Mononuclear cell (primary cell): Measurements from ENCODE around the gene NADSYN1. TPM values are rescaled to one million over a fixed set of nuclear protein-coding genes. Genes with fewer than 3 reads are reported as not detected.

Experiments used
- H3K27me3 ChIP-seq: 2 replicates; pipeline ENCODE4 v1.6.0; 2011; ENCODE audit warnings: low read length, control low read depth; ENCODE audit not compliant: insufficient read depth
- H3K4me1 ChIP-seq: 2 replicates; pipeline ENCODE4 v1.5.1; 2011; ENCODE audit warnings: mild to moderate bottlenecking, low read length, control low read depth; ENCODE audit not compliant: insufficient read depth
- H3K4me3 ChIP-seq: 2 replicates; pipeline ENCODE4 v1.5.1; 2011; ENCODE audit warnings: mild to moderate bottlenecking, low read length, moderate library complexity
- H3K9me3 ChIP-seq: 2 replicates; pipeline ENCODE4 v1.5.1; 2011; ENCODE audit warnings: low read depth, mild to moderate bottlenecking, control low read depth, low read length
- total RNA-seq: library from RNA; depleted of rRNA; stranded (reverse); fragments of >200 nt; gene quantifications from one replicate; pipeline ENCODE4 v1.2.3, GENCODE V29; 2012

Gene NADSYN1
- total RNA-seq, 1 donor: 79.4 TPM

DNA sequence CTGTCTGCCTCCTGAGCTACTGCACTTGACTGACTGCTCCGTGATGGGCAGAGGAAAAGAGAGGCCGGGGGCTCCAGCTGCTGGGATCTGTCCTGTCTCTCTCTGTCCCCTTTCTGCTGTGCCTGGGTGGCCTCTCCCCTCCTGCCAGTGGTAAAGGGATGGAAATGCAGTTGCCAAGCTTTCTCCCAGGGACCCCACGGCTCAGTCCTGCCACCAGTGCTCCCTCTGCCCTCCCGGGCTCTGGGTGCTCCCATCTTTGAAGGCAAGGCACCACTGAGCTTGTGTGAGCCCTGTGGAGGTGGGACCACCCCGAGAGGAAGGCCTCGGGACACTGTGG lies 32.0 kb downstream of the NADSYN1 start:
- no peak overlapping the region for H3K4me3 ChIP-seq
- no peaks in the 10 kb centered on the region for H3K9me3 ChIP-seq
- no peaks in the 10 kb centered on the region for H3K27me3 ChIP-seq
- no peaks in the 10 kb centered on the region for H3K4me1 ChIP-seq

DNA sequence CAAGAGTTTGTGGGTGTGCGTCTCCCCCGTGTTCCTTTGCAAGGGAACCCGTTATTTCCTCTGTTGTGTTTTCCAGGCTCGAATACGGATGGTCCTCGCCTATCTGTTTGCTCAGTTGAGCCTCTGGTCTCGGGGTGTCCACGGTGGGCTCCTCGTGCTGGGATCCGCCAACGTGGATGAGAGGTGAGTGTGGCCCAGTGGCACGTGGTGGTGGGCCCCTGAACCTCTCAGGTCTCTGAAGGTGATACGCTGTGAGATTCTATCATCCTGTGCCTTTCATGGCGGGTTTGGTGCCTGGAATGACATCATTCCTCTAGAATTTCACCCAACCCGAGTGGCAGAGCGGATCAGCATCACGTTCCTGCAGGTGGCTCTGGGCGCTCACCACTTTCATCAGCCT lies 32.5 kb downstream of the NADSYN1 start:
- Histone ChIP-seq H3K9me3 (no peaks in the 10 kb centered on the region), H3K4me1 (no peaks in the 10 kb centered on the region), H3K27me3 (no peaks in the 10 kb centered on the region), H3K4me3 (no peak overlapping the region)

DNA sequence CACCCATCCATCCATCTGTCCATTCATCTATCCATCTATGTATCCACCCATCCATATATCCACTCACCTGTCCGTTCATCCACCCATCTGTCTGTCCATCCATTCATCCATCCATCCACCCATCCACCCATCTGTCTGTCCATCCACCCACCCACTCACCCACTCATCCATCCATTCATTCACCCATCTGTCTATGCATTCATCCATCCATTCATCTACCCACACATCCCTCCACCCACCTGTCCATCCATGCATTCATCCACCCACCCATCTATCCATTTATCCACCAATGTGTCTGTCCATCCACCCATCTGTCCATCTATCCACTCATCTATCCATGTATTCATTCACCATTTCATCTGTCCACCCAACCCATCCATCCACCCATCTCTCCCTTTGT lies 33.3 kb downstream of the NADSYN1 start:
- H3K9me3 ChIP-seq: no peaks in the 10 kb centered on the region
- no peaks in the 10 kb centered on the region for H3K27me3 ChIP-seq
- H3K4me1 ChIP-seq: no peaks in the 10 kb centered on the region
- H3K4me3 ChIP-seq: no peak overlapping the region

DNA sequence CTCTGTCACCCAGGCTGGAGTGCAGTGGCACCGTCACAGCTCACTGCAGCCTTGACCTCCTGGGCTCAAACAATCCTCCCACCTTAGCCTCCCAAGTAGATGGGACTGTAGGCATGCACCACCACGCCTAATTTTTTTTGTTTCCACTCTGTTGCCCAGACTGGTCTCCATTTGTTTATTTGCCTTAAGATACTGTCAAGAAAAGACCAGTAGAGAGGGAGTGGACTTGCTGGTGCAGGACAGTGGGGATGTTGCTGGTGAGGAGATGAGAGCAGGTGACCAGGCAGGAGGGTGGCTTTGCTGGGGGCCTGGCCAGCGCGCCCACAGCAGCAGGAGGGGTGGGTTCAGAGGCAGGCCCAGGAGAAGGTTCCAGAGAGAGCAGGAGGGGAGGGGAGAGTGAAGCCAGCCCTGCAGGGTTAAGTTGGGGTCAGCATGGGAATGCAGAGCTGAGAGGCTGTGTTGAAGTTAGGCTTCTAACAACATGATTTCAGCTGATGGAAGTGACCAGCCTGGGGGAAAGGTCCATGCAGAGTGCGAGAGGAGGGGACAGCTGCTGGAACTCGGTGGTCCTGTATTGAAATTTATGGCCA lies 35.8 kb downstream of the NADSYN1 start:
- H3K9me3 ChIP-seq: no peaks in the 10 kb centered on the region
- no peaks in the 10 kb centered on the region for H3K4me1 ChIP-seq

DNA sequence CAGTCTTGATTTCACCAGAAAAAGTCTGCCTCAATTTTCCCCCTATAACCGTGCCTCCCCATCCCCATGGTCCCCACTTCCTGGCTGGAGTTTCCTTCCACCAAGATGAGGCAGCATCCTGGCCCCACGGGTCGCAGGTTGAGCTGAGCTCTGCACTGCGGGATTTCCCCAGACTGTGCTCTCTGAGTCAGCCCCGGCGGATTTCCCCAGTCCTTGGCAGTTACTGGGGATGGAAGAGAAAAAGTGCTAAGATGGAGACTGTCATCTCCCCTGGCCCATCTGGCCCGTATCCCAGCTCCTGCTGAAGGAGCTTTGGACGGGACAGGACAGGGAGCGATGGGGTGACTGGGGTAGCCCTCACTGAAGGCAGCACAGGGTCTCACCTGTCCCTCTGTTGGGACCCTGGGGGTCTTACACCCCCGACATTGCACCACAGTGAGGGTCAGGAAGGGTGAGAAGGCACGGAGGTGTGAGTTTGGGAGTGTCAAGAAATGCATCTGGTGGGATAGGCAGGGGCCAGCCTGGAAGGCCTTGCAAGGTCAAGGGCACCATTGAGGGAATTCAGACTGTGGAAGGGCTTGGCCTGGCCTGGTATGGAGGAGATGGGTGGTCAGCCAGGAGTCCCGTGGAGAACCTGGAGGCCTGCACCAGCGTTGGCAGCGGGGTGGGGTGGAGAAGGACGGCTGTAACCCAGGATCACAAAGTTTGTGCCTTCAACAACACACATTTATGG lies 36.5 kb downstream of the NADSYN1 start:
- Histone ChIP-seq H3K4me1 (no peaks in the 10 kb centered on the region), H3K27me3 (no peaks in the 10 kb centered on the region), H3K4me3 (no peak overlapping the region), H3K9me3 (no peaks in the 10 kb centered on the region)

More for the DNA sequence above, 35.8 kb downstream of the NADSYN1 start:
- no peaks in the 10 kb centered on the region for H3K27me3 ChIP-seq
- no peak overlapping the region for H3K4me3 ChIP-seq

DNA sequence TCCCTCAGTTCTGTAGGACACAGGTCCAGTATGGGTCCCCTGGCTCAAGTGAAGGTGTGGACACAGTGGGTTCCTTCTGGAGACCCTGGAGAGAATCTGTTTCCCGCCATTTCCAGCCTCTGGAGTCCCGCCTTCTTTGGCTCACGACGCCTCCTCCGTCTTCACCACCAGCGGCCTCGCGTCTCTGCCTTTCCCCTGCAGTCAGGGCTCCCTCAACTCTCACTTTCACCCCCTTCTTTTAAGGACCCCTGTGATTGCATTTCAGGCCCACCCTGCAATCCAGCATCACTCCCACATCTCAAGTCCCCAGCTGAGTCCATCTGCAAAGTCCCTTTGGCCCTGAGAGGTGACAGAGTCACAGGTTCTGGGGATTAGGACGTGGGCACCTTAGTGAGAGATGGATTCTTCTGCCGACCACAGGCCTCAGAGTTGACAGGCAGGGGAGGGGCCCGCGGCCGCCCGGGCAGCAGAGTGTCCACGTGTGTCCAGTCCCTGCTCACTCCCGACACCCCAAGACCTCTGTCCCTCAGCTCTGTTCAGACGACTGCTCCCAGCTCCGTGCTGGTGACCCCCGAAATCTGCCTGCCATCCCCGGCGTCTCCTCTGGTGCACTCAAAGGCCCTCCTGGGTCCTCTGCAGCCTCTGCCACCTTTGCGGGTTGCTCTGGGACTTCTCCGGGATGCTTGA lies 37.2 kb downstream of the NADSYN1 start:
- Histone ChIP-seq H3K4me3 (no peak overlapping the region), H3K4me1 (no peaks in the 10 kb centered on the region), H3K27me3 (no peaks in the 10 kb centered on the region), H3K9me3 (no peaks in the 10 kb centered on the region)

DNA sequence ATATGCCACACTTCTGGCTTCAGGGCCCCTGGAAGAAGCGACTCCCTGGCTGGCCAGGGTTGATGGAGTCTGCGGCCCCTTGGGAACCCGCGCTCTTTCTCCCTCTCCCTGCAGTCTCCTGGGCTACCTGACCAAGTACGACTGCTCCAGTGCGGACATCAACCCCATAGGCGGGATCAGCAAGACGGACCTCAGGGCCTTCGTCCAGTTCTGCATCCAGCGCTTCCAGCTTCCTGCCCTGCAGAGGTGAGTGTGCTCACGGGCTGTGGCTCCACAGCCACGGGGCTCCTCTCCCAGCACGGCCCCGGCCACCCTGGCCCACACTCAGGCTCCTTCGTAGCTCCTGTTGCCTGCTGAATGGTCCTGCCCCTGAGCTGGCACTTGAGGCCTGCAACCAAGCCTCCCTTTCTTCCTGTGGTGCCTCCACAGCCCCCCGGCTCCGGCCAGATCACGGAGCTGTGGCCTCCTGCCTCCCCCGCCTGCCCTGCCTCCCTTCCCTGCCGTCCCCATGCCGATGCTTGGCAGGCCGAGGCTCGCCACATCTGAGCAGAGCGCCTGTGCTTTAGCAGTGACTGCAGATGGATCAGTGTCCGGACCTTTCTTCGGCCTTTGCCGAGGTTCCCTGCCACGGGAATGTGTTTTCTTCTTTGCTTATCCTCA lies 37.9 kb downstream of the NADSYN1 start:
- Histone ChIP-seq H3K9me3 (no peaks in the 10 kb centered on the region), H3K27me3 (no peaks in the 10 kb centered on the region), H3K4me3 (no peak overlapping the region), H3K4me1 (no peaks in the 10 kb centered on the region)

DNA sequence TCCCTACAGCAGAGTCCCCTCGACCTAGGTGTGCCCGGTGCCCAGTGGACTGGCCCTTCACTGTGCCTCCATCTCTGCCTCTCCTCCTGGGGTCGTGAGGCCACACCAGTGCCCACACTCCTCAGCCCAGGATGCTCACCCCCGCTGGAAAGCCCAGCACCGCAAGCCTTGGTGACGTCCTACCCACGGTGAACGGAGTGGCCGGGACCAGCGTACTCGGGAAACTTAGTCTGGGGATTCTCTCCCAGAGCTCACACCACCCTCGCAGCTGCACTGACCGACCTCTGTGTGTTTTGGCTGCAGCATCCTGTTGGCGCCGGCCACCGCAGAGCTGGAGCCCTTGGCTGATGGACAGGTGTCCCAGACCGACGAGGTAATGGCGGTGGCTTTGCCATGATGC lies 38.5 kb downstream of the NADSYN1 start:
- Histone ChIP-seq H3K4me1 (no peaks in the 10 kb centered on the region), H3K27me3 (no peaks in the 10 kb centered on the region), H3K9me3 (no peaks in the 10 kb centered on the region), H3K4me3 (no peak overlapping the region)

DNA sequence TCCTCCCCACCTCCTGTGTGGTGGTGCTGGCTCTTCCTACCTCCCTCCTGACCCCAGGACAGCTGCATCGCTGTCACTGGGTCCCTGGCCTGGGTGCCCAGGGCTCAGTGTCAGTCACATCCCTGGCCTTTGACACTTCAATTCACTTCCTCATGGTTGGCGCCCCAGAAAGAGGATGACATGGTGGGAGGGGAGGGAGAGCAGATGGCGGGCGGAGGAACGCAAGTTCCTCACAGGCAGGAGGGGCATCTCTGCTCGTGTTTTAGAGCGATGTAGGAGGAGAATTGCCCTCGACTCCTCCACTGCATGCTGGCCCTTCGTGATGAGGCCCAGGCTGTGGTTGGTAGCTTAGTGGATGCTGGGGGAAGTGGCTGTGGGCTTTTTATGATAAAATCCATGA lies 38.9 kb downstream of the NADSYN1 start:
- no peaks in the 10 kb centered on the region for H3K4me1 ChIP-seq
- H3K27me3 ChIP-seq: no peaks in the 10 kb centered on the region
- H3K9me3 ChIP-seq: no peaks in the 10 kb centered on the region
- H3K4me3 ChIP-seq: no peak overlapping the region

DNA sequence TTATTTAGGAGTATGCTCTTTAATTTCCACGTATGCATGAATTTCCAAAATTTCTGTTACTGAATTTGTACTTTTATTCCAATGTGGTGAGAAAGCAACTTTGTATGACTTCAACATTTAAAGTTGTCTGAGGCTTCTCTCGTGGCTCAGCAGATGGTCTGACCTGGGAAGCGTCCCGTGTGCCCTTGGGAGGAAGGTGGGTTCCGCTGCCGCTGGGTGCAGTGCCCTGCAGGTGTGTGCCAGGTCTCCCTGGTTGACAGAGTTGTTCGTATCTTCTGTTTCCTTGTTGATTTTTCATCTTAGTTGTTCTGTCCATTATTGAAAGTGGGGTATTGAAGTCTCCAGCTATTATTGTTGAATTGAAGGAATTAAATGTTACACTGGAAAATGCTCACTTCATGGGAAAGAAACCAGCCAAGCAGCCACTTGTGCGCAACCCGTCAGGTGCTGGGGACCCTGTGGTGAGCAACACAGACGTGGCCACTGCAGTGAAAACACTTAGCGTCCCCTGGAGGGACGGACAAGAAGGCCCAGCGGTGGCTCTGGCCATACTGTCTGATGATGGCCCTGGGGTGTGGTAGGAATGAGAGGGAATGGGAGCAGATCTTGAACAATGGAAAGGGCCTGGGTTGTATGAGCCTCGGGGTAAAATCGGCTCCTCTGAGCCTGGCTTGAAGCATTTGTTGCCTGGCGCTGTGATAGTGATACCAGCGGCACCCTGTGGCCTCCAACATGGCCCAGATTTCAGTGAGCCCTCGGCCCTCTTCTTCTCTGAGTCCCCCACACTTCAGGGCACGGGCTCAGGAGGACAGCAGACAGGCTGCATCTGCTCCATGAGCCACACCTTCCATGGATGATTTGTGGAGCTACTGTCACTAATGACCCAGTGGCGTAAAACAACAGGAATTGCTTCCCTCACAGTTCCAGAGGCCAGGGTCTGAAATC lies 42.6 kb downstream of the NADSYN1 start:
- H3K27me3 ChIP-seq: no peaks in the 10 kb centered on the region
- H3K4me3 ChIP-seq: no peak overlapping the region
- H3K9me3 ChIP-seq: no peaks in the 10 kb centered on the region
- H3K4me1 ChIP-seq: no peaks in the 10 kb centered on the region

DNA sequence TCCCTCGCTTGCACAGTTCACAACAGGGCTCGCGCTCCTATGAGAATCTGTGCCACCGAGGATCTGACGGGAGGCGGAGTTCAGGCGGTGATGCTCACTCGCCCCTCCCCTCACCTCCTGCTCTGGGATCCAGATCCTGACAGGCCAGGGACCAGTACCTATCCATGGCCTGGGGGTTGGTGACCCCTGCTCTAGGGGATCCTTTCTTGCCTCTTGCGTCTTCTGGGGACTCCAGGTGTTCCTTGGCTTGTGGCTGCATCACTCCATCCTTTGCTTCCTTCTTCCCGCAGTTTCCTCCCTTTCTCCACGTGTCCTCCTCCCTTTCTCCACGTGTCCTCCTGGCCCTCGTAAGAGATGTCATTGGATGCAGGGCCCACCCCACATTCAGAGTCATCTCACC lies 43.4 kb downstream of the NADSYN1 start:
- H3K27me3 ChIP-seq: no peaks in the 10 kb centered on the region
- H3K9me3 ChIP-seq: no peaks in the 10 kb centered on the region
- no peak overlapping the region for H3K4me3 ChIP-seq
- no peaks in the 10 kb centered on the region for H3K4me1 ChIP-seq

DNA sequence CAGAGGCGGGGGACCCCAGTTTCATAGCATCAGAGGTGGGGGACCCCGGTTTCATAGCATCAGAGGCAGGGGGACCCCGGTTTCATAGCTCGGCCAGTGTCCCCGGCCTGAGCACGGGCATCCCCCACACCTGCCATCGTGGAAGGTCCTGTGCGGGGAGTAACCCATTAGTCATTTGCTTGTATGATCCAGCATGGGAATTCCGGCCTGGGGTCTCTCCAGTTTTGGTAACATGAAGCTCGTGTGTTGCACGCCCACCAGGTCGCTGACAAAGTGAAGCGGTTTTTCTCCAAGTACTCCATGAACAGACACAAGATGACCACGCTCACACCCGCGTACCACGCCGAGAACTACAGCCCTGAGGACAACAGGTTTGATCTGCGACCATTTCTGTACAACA lies 45.1 kb downstream of the NADSYN1 start:
- H3K4me1 ChIP-seq: no peaks in the 10 kb centered on the region
- H3K27me3 ChIP-seq: no peaks in the 10 kb centered on the region
- no peak overlapping the region for H3K4me3 ChIP-seq
- no peaks in the 10 kb centered on the region for H3K9me3 ChIP-seq

DNA sequence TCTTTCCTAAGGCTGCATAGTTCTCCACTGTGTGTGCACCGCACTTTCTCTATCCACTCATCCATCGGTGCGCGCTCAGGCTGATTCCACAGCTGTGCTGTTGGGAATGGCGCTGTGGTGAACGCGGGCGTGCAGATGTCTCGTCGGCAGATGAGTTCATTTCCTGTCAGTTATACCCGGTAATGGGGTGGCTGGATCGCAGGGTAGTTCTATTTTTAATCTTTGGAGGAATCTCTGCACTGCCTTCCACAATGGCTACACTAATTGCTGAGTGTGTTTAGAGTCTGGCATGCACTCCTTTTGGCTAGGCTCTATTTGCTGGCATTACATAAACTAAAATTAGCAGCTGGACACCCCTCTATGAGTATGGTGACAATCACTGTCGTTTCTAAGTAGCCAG lies 46.1 kb downstream of the NADSYN1 start:
- Histone ChIP-seq H3K9me3 (no peaks in the 10 kb centered on the region), H3K27me3 (no peaks in the 10 kb centered on the region), H3K4me3 (no peak overlapping the region), H3K4me1 (no peaks in the 10 kb centered on the region)

DNA sequence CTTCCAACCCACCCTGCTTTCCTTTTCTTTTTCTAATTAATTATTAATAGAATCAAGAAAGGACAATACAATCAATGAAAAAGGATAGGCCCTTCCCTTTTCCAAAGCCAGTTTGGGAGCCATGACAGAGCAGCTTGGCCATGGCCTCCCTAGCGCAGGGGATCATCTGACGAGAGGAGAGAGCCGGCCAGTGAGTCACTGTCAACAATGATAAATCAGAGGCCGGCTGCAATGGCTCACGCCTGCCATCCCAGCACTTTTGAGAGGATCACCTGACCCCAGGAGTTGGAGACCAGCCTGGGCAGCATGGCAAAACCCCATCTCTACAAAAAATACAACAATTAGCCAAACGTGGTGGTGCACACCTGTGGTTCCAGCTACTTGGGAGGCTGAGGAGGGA lies 46.5 kb downstream of the NADSYN1 start:
- Histone ChIP-seq H3K4me3 (no peak overlapping the region), H3K9me3 (no peaks in the 10 kb centered on the region), H3K27me3 (no peaks in the 10 kb centered on the region), H3K4me1 (no peaks in the 10 kb centered on the region)
